Activated CD8-positive, alpha-beta memory T cell treated with anti-CD3 and anti-CD28 coated beads, Interleukin-2, amount 50 U/mL, for 24 hours (primary cell): Measurements from ENCODE around the gene NCK1.

Experiments
- DNase-seq: peaks from one replicate; pipeline ENCODE4 v3.0.0-alpha.2; 2020; ENCODE audit errors: extremely low read depth

The NCK1 gene

GRCh38 chr3:136908297-136908696 is 46.3 kb downstream of the NCK1 start:
- no peak for DNase-seq

GRCh38 chr3:136909187-136909586 is 47.2 kb downstream of the NCK1 start:
- DNase-seq = no peak

- no peak for DNase-seq
Observed at GRCh38 chr3:136910697-136911096, 48.7 kb downstream of the NCK1 start.

GRCh38 chr3:136913168-136913567 is 51.2 kb downstream of the NCK1 start:
- DNase-seq = no peak

- DNase-seq = no peak
Observed at GRCh38 chr3:136914739-136915138, 52.7 kb downstream of the NCK1 start.

GRCh38 chr3:136916223-136916622 is 54.2 kb downstream of the NCK1 start:
- no peak for DNase-seq

GRCh38 chr3:136919799-136920580 is 58.0 kb downstream of the NCK1 start:
- DNase-seq = no peak

GRCh38 chr3:136920904-136921611 is 59.0 kb downstream of the NCK1 start:
- no peak for DNase-seq

GRCh38 chr3:136925425-136926190 is 63.6 kb downstream of the NCK1 start:
- no peak for DNase-seq

- DNase-seq = no peak
Observed at GRCh38 chr3:136928240-136928639, 66.2 kb downstream of the NCK1 start.

- no peak for DNase-seq
Observed at GRCh38 chr3:136929977-136930670, 68.1 kb downstream of the NCK1 start.

- DNase-seq = no peak
Observed at GRCh38 chr3:136931606-136932005, 69.6 kb downstream of the NCK1 start.

GRCh38 chr3:136932523-136932922 is 70.5 kb downstream of the NCK1 start:
- DNase-seq = no peak

- DNase-seq = no peak
Observed at GRCh38 chr3:136932978-136933772, 71.2 kb downstream of the NCK1 start.

GRCh38 chr3:136937175-136937574 is 75.2 kb downstream of the NCK1 start:
- no peak for DNase-seq

GRCh38 chr3:136937851-136938250 is 75.8 kb downstream of the NCK1 start:
- no peak for DNase-seq

GRCh38 chr3:136938334-136938733 is 76.3 kb downstream of the NCK1 start:
- DNase-seq = no peak

GRCh38 chr3:136939489-136939888 is 77.5 kb downstream of the NCK1 start:
- DNase-seq = no peak

GRCh38 chr3:136942803-136943202 is 80.8 kb downstream of the NCK1 start:
- no peak for DNase-seq

GRCh38 chr3:136943436-136943835 is 81.4 kb downstream of the NCK1 start:
- DNase-seq = no peak

GRCh38 chr3:136946978-136947377 is 85.0 kb downstream of the NCK1 start:
- DNase-seq = no peak
